ENCODE results near the gene DIDO1.

The DIDO1 gene

DNA sequence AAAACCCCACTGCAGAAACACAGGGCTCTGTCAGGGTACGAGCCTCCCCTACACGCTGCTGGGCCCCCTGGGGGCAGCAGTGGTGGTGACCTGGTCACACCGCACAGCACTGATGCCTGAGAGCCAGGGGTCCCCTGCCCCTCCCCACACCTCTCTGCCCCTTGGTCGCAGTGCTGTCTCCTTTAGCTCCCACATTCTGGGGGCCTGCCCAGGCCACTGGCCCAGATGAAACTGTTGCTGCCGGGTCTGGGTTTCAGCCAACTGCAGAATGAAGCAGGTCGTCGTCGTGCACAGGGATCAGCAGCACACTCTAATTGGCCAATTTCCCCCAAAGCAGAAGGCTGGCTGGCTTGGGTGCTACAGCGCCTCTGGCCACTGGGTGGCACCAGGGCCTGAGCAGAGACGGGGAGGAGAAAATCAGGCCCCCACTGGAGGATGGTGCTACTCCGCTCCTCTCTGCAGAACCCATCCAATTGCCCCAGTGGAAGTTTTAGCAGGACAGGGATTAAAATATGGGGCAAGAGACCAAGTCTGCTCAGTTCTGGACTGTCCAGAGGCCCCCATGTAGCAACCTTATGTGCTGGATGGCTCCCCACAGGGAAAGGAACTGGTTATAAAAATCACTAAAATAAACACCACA, 26.1 kb downstream of the DIDO1 start:
- in situ Hi-C loops (cut with HindIII; ENCODE audit: low sequenced_read_pairs), result no loop called here

DNA sequence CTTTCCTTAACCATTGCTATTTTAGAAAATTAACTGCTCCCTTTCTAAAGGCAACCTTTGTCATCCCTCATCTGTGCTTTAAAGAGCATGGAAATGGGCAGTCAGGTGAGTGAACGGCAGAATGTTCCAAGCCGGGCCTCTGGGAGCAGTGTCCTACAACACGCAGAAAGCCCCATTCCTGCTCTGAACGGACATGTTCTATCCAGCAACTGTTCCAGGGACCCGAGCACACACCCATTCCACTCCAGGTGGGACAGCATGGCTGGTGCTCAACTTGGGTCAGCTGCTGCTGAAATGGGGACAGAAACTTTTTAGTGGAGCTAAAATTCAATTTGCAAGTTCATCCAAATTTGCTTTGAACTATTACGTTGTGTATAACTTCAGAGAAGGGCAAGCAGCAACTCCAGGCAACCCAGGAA, 26.7 kb downstream of the DIDO1 start:
- in situ Hi-C loops (cut with HindIII; ENCODE audit: low sequenced_read_pairs), result no loop called here

DNA sequence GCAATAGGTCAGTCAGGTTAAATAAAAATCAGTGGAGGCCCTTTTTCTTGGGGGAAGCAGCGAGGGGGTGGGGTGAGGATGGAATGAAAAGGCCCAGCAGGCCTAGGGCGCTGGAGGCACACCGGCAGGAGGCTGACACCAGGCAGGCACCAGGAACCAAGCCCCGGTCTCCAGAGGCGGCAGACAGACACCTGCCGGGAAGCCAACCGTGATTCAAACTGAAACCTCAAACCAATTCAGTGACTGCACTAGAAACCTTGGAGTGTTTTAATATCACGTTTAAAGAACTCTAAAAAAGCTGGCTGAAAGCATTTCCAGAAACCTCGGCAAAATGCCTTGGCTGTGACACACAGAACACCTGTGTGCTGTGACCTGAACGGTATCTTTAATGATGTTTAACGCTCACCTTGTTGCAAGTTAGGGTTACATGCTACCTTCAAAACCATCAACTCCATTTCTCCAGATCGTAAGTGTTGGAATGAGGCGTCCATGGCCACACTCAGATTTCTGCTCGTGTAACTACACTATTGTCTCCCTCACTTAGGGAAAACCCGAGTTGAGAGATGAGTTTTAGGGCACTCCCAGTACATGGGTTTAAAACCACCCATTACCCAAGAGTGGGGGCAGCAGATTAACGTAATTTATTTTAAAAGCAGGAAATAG, 27.2 kb downstream of the DIDO1 start:
- in situ Hi-C loops (cut with HindIII; ENCODE audit: low sequenced_read_pairs), result no loop called here

DNA sequence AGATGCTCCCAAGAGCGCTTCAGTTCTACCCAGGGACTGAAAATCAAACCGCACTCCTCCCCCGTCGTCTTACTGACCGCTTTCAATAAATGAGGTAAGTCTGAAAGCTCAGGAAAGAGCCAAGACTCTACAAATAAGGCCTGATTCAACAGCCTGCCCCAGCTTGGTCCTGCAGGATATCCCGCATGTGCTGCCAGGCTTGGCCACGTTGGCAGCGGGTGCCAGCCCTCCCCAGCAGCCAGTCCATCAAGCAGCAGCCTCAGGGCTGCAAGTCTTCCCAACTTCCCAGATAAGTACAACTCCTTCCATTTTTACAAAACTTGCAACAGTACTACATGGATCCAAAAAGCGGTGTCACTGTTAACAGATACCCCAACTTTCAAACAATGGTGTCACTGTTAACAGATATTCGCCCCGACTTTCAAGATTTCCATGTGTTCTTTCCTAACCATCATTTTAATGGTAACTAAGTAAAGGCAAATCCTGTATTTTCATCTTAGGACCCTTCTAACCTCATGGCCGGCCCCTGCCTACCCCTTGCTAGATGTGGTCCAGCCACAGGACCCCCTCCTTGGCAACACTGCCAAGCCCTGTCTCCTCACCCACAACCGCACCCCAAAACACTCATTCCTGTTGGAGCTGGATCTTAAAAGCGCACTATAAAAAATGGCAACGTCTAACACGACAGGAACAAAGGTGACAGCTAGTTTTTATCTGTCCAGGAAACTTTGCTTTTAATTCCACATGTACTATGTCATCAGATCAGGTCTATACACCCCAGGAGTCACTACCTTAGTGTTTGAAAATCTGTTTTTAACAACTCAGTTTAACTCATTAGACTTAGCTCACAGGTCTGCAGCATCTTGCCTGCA, 28.0 kb downstream of the DIDO1 start:
- in situ Hi-C loops (cut with HindIII; ENCODE audit: low sequenced_read_pairs), result no loop called here

DNA sequence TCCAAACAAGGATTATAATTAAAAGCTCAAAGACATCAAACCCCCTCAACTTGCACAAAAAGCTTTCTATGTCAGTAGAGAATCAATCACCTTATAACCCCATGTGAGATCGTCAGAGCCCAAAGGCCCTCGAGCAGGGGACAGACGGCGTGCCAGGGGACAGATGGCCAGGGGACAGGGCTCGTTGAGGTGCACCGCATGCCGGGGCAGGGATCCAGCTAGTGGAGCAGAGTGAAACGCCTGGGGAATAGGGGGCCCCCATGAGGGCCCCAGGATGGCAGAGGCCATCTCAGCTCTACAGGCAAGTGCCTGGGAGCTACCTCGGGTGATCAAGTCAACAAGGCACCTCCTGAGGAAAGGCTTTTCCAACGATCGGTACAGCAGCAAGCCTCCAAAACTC, 28.6 kb downstream of the DIDO1 start:
- in situ Hi-C loops (cut with HindIII; ENCODE audit: low sequenced_read_pairs), result no loop called here

DNA sequence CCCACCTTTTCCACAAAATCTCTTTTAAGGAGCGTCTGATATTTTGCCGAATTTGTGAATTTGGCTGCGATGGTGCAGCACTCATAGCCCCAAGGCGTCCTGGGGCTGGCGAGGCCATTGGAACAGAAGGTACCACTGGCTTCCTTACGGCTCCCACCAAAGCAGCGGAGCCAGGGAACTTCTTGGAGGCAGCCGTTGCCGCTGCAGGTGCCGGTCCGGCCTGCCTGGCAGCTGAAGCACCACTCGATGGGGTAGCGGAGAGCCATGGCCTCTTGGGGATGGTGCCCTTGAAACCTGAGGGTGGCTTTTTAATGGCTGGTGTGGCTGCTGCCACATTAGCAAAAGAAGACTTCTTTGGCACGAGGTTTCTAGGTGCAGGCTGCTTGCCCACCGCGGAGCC, 29.8 kb downstream of the DIDO1 start:
- in situ Hi-C loops (cut with HindIII; ENCODE audit: low sequenced_read_pairs), result no loop called here

DNA sequence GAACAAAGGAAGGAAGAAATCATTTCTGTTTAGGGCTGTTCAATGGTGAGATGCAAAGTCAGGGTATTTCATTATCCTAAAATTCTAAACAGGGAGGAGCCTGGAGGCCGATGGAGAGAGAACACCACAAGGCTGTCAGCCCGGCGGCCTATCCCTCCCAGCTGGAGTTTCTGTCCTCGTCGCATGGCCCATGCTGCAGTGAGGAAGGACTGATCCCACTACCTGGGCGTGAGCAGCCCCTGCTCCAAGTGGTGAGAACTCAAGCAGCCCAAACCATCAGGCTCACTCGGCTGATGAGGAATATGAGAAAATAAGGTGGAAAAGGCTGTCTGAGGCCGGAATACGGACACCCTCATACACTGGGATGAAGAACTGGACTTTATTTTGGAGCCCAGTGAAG, 30.8 kb downstream of the DIDO1 start:
- in situ Hi-C loops (cut with HindIII; ENCODE audit: low sequenced_read_pairs), result no loop called here

DNA sequence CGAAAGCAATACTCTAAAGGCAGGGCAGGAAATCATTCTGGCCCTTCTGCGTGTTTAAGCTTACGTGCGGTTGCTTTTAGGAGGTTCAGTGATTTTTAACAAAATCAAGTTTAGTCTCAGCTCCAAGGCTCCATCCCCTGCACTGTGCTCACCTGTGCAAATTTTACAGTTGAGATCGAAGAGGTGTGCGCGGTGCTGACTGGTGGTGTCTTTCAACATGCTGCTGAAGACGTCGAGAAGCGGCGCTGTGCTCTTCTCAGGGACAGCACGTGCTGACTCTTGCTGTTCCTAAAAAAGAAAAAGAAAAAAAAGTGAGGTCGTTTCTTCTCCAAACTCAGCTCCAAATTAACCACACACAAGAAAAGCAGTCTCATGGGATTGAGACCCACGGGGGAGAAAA, 32.0 kb downstream of the DIDO1 start:
- in situ Hi-C loops (cut with HindIII; ENCODE audit: low sequenced_read_pairs), result no loop called here

DNA sequence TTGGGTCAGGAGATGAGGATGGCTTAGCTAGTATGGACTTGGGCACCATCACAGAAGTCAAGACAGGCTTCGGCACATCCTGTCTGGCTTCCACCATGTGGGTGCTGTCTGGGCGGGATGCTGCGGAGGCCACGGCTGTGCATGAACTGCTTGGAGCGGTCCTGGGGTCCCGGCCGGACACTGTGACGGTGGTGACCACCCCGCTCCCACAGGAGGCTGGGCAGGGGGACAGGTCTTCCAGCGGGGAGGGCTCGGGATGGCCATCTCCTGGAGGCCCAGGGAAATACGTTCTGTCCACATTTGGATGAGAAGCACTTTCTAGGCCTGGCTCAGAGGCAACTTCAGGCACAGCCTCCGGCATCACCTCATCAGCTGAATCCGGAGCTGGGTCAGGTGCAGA, 32.6 kb downstream of the DIDO1 start:
- in situ Hi-C loops (cut with HindIII; ENCODE audit: low sequenced_read_pairs), result no loop called here

DNA sequence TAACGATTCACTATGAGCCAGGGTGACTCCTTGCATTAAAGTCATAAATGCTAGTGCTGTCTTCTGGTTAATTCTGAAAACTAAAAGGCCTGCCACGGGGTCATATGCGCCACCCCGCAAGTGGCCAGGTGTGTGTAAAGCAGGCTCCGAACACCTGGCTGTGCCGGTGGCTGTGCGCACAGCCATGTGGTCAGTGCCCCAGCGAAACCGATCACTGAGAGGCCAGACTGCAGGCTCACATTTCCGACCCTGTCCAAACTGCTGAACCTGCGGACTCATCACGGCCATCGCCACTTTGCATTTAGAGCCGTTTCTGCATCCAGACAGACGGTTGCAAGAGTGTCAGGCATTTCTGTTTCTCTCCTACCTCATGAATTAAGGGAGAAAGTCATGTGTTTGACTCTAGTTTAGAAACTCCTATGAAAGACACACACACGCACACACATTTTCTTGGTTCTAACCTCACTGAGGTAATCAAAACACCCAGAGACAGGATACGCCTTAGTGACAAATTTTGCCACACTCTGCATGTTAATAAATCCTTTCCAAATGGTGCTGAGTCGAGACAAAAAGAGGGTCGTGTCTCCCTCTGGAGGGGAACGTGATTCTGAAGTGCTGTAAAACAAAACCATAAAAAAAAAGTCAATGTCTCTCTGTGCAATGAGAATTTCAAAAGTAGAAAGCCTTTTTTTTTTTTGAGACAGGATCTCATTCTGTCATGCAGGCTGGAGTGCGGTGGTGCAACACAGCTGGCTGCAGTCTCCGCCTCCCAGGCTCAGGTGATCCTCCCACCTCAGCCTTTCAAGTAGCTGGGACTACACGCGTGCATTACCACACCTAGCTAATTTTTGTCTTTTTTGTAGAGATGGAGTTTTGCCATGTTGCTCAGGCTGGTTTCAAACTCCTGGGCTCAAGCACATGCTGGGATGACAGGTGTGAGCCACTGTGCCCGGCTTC, 33.7 kb downstream of the DIDO1 start:
- in situ Hi-C loops (cut with HindIII; ENCODE audit: low sequenced_read_pairs), result no loop called here

DNA sequence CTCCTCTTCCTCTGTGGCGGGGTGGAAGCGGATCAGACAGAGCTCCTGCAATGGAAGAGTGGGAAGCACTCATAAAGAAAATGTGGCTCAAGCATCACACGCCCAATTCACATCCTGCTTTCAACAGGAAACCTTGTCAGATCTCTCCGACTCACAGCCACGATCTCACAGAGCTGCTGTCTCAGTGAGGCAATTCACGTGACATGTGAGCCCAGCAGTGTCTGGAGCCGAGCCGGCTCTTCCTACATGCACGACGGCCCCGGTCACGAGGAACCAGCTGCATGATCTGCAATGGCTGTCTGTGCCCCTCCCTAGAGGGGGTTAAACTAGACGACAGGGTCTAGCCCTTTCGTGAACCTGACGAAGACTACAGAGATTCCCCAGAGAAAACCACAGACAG, 35.2 kb downstream of the DIDO1 start:
- in situ Hi-C loops (cut with HindIII; ENCODE audit: low sequenced_read_pairs), result no loop called here

DNA sequence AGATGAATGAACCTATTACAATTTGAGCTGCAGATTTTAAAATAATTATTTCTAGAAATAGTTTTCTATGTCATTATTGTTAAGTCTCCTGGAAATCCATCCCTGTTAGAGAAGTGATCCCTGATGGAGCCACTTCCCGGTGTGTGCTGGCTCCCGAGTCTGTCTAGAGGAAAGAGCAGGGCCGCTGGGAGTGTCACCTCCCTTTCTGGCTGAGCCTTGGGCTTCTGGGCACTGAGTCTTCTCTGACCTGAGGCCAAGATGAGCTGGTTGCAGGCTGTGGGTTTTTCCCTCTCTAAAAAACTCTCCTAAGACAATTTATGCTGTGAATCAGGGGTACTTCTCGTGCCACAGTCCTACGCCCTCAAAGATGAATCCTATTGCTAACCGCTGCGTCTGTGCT, 35.9 kb downstream of the DIDO1 start:
- in situ Hi-C loops (cut with HindIII; ENCODE audit: low sequenced_read_pairs), result no loop called here

DNA sequence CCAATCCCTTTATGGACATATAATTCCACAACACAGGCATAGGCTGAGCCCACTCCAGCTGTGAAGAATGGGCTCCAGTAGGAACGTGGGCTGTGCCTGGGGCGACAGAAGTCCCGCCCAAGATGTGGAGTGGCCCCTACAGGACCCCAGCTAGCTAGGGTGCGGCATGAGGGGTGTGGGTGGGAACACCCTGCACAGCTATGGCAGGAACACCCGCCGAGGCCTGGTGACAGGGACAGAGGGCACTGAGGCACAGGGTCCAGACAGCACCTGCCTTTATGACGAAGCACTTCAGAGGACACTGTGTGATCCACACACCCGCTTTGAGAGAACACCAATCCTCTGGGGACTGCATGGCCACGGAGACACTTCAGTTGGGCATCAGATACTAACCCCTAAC, 36.4 kb downstream of the DIDO1 start:
- in situ Hi-C loops (cut with HindIII; ENCODE audit: low sequenced_read_pairs), result no loop called here

DNA sequence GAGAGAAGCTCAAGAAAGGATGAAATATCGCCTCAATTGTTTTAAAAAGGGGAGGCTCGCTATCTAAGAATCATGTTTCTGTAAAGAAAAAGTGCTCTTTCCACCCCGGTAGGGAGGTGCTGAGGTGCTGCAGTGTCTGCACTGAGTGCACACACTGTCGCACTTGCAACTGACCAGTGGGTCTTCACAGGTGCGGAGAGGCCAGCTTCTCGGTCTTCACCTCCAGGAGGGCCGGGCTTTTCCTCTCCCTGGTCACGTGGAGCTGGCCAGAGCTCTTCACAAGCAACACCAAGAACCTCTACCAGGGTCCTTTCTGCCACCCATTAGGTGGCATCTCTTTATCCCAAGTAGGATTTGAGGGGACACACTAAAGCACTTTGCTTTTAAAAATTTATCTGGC, 36.9 kb downstream of the DIDO1 start:
- in situ Hi-C loops (cut with HindIII; ENCODE audit: low sequenced_read_pairs), result no loop called here

DNA sequence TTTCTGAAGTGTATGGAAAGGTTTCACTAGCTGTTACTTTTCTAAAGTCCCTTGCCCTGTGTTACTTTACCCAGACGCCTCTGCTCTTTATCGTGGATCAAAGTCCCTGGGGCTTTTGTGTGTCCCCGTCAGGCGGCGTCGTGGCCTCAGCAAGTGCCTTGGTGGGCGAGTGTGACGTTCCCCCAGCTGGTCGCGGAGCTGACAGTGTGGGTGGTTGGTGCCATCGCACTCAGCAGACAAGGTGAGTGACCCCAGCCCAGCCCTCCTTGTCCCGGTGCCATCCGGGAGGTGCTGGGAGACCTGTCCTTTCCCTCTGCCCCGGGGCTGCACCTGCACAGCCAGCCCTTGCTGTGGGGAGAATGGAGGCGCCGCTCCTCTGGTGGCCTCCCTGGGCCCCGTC, 37.4 kb downstream of the DIDO1 start:
- in situ Hi-C loops (cut with HindIII; ENCODE audit: low sequenced_read_pairs), result no loop called here

DNA sequence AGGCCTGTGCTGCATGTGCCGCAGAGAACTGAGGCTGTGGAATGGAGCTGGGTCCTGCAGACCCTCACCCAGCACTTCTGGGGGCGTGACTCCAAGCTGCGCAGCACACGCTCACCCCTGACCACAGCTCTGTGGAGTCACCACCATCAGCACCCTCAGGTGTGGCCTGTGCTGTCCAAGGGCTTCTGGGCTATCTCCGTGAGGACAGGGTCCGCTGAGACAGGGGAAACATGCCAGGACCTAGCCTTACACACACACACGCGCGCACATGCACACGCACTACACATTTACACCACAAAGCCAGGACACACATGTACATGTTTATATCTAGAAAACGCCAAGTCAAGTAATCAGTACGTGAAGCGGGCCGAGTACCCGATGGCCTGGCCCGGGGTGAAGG, 37.9 kb downstream of the DIDO1 start:
- in situ Hi-C loops (cut with HindIII; ENCODE audit: low sequenced_read_pairs), result no loop called here

DNA sequence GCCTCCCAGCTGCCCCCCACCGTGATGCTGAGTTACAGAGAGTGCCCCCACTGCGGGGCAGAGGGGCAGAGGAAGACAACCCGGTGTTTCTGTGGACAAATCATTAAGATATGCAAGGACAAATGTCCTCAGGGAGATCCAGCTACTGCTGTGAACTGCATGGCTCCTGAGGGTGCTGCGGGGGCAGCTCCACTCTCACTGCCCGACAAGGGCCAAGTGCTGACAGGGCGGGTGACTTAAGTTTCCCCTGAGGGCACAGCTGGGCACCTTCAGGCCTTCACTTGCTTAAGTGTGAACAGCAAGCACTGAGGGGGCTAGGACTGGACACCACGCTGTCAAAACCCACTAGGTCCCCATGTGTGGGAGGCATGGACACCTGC, 38.5 kb downstream of the DIDO1 start:
- in situ Hi-C loops (cut with HindIII; ENCODE audit: low sequenced_read_pairs), result no loop called here

DNA sequence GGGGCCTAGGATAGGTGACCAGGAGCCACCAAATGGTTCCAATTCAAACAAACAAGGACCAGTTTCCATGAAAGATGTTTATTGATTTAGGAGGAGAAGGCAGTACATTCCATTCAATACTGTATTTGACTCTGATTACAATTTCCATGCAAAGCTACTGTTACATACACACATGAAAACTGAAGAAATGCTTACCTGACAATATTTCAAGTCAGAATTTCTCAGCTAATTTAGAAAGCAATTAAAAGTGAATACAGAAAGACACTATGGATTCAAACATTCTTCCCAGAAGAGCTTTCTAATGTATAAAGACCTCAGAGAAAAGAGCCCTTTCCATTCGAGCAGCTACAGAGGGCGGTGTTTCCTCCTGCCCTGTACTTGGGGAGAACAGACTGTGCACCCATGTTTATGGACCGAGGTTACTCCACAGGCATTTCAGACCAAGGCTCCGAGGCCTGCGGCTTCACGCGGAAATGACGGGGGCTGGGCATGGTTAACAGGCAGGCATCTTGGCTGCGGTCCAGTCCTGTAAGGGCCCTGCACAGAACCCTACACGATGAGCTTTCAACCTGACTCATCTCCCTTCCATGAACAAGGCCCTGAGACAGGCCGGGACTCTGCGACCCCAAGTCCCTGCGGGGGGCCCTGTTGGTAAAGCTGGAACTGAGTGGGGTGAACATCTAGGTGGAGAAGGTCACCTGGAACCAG, 39.0 kb downstream of the DIDO1 start:
- in situ Hi-C loops (cut with HindIII; ENCODE audit: low sequenced_read_pairs), result no loop called here

DNA sequence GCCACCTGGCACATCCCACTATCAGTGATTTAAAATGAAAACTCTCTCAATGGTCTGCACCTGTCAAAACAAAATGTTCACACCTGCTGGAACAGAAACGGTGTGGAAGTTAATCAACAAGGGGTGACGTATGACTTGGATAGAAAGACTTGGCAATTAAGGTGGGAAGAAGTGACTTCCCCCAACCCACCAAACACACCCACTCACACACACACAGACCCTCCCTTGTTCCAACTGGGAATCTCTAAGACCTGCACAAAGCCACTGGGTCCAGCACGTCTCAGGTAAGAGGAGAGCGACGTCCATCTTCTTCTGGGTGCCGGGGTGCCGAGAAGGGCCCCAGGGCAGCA, 39.6 kb downstream of the DIDO1 start:
- in situ Hi-C loops (cut with HindIII; ENCODE audit: low sequenced_read_pairs), result no loop called here

DNA sequence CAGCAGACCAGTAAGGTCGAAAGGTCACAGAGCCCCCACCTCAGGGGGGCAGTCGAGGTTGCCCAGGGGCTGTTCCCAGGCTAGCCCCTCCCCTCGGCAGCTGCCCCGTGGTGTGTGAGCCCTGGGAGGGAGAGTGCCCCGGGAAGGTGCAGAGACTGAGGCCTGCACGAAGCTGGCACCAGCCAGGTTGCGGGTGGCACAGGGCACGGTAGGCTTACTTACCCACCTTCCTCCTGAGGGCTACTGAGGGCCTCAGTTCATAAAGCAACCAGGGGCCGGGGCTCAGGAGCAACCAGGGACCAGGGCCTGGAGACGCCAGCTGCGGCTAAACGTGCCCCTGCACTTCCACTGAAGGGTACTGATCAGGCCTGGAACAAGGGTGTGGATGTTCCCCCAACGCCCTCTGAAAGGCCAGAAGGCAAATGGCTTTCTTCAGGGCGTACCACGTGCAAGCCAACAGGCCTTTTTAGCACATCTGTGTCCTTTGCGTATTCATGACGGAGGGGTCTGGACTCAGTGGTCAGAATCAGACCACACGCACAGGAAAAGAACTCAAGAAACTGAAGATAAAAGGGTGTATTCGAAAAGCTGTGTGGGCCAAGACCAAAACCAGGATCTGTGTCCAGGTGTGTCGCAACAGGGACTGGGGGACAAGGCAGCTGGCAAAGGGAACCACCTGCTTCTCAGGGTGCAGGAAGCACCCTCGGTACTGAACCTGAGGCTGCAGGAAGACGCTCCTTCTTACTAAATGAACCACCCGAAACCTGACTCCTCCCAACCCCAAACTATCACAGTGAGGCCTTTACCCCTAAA, 40.2 kb downstream of the DIDO1 start:
- in situ Hi-C loops (cut with HindIII; ENCODE audit: low sequenced_read_pairs), result no loop called here

All from endothelial cell of hepatic sinusoid (primary cell).